DND-41 (cell line): ENCODE measurements around the gene ISG20L2.

Experiments used
- CTCF ChIP-seq: IDR thresholded peaks from 2 replicates; pipeline ENCODE4 v1.5.1; 2012; ENCODE audit warnings: borderline replicate concordance, low read length, moderate library complexity, mild to moderate bottlenecking; ENCODE audit not compliant: poor library complexity, severe bottlenecking; ENCODE audit errors: extremely low read depth
- EZH2 ChIP-seq: IDR thresholded peaks from 3 replicates; pipeline ENCODE4 v1.6.1; 2012; ENCODE audit warnings: borderline replicate concordance, low read depth, mild to moderate bottlenecking, moderate library complexity, low read length, inconsistent platforms; ENCODE audit not compliant: severe bottlenecking

- no peak for TF ChIP-seq EZH2
- no peak for TF ChIP-seq CTCF
Measured at GRCh38 chr1:156747742-156748669, 19.4 kb upstream of the ISG20L2 start.
